ENCODE measurements around the gene PNLIPRP2.

Gene PNLIPRP2

DNA sequence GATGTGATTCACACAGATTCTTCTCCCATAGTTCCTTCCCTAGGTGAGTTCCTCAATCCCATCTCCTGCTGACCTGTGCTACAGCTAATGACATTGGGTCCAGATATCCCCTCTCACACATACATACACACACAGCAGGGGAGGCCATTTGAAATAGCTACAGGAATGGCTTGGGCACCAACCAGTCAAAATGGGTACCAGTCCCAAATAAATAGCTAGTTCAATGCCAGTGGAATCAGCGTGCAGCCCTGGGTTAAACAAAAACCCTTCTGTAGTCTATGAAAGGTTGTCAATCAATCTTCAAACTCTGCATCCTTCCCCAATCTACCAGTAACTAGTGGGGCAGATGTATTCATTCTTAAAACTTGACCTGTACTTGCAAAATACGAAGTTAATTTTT, 9.3 kb downstream of the PNLIPRP2 start:
- DNase-seq, result no peak
- TF ChIP-seq EZH2 (IDR thresholded peaks at IDR 0.05; ENCODE audit: borderline replicate concordance, low read depth, low read length, severe bottlenecking), result no peak
- no peaks in the 10 kb centered on the region for H3K36me3 ChIP-seq (ENCODE audit: insufficient read depth, low read length)
- H3K9me3 ChIP-seq (ENCODE audit: insufficient read depth, low read length, severe bottlenecking), result no peaks in the 10 kb centered on the region
- no peak overlapping the region for H2AFZ ChIP-seq (ENCODE audit: low read depth, low read length)
- H3K9ac ChIP-seq (ENCODE audit: low read depth, low read length), result no peak overlapping the region
- ATAC-seq (ENCODE audit: insufficient read depth, low read depth), result no peak
- no peaks in the 10 kb centered on the region for H3K4me1 ChIP-seq (ENCODE audit: insufficient read depth, low read length)
- no peaks in the 10 kb centered on the region for H3K79me2 ChIP-seq (ENCODE audit: insufficient read depth, low read length)
- H4K20me1 ChIP-seq (ENCODE audit: insufficient read depth, low read length), result no peaks in the 10 kb centered on the region
- no peak overlapping the region for H3K4me2 ChIP-seq (ENCODE audit: insufficient read depth, low read length)
- no peak overlapping the region for H3K27ac ChIP-seq (ENCODE audit: low read length)
- no peaks in the 10 kb centered on the region for H3K27me3 ChIP-seq (ENCODE audit: insufficient read depth, low read length, poor library complexity)
- no peak overlapping the region for H3K4me3 ChIP-seq (ENCODE audit: low read depth in 1 of 2, low read length in 2 of 2)

DNA sequence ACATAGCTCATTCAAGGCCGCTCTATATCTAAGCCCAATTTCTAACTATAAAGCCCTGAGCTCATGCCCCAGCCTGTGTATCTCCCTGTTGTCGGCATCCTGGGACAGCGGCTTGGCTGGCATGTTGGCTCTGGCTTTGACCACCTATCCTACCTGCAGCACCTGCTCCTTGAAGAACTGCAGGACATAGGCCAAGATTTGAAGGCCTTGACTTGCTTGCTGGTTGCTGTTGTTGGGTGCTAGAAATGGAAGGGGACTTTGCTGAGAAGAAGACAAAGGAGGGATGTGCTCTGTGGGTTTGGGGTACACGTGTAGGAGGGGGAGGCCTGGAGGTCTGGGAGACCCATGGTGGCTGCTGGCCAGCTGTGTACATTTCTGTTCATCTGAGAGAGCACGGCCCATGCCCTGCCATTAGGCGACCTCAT, 11.1 kb downstream of the PNLIPRP2 start:
- H3K79me2 ChIP-seq (ENCODE audit: insufficient read depth, low read length), result no peaks in the 10 kb centered on the region
- no peak overlapping the region for H3K4me2 ChIP-seq (ENCODE audit: insufficient read depth, low read length)
- H3K36me3 ChIP-seq (ENCODE audit: insufficient read depth, low read length), result no peaks in the 10 kb centered on the region
- DNase-seq, result no peak
- H4K20me1 ChIP-seq (ENCODE audit: insufficient read depth, low read length), result no peaks in the 10 kb centered on the region
- no peaks in the 10 kb centered on the region for H3K27me3 ChIP-seq (ENCODE audit: insufficient read depth, low read length, poor library complexity)
- no peak overlapping the region for H2AFZ ChIP-seq (ENCODE audit: low read depth, low read length)
- H3K4me1 ChIP-seq (ENCODE audit: insufficient read depth, low read length), result no peaks in the 10 kb centered on the region
- no peak overlapping the region for H3K9ac ChIP-seq (ENCODE audit: low read depth, low read length)
- H3K27ac ChIP-seq (ENCODE audit: low read length), result no peak overlapping the region
- TF ChIP-seq, protein P1, sequence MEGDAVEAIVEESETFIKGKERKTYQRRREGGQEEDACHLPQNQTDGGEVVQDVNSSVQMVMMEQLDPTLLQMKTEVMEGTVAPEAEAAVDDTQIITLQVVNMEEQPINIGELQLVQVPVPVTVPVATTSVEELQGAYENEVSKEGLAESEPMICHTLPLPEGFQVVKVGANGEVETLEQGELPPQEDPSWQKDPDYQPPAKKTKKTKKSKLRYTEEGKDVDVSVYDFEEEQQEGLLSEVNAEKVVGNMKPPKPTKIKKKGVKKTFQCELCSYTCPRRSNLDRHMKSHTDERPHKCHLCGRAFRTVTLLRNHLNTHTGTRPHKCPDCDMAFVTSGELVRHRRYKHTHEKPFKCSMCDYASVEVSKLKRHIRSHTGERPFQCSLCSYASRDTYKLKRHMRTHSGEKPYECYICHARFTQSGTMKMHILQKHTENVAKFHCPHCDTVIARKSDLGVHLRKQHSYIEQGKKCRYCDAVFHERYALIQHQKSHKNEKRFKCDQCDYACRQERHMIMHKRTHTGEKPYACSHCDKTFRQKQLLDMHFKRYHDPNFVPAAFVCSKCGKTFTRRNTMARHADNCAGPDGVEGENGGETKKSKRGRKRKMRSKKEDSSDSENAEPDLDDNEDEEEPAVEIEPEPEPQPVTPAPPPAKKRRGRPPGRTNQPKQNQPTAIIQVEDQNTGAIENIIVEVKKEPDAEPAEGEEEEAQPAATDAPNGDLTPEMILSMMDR (IDR thresholded peaks at IDR 0.05; ENCODE audit: borderline replicate concordance, extremely low read depth, low read length, poor library complexity, severe bottlenecking), result no peak
- TF ChIP-seq EZH2 (IDR thresholded peaks at IDR 0.05; ENCODE audit: borderline replicate concordance, low read depth, low read length, severe bottlenecking), result no peak
- H3K4me3 ChIP-seq (ENCODE audit: low read depth in 1 of 2, low read length in 2 of 2), result no peak overlapping the region
- ATAC-seq (ENCODE audit: insufficient read depth, low read depth), result no peak
- no peaks in the 10 kb centered on the region for H3K9me3 ChIP-seq (ENCODE audit: insufficient read depth, low read length, severe bottlenecking)

GRCh38 chr10:116632596-116633215, 12.0 kb downstream of the PNLIPRP2 start:
- TF ChIP-seq, protein P1 (IDR thresholded peaks at IDR 0.05; ENCODE audit: borderline replicate concordance, extremely low read depth, low read length, poor library complexity, severe bottlenecking), result no peak
- no peak for TF ChIP-seq EZH2 (IDR thresholded peaks at IDR 0.05; ENCODE audit: borderline replicate concordance, low read depth, low read length, severe bottlenecking)
- H3K27me3 ChIP-seq (ENCODE audit: insufficient read depth, low read length, poor library complexity), result no peaks in the 10 kb centered on the region
- no peaks in the 10 kb centered on the region for H3K36me3 ChIP-seq (ENCODE audit: insufficient read depth, low read length)
- H4K20me1 ChIP-seq (ENCODE audit: insufficient read depth, low read length), result no peaks in the 10 kb centered on the region
- H3K27ac ChIP-seq (ENCODE audit: low read length), result no peak overlapping the region
- no peak overlapping the region for H3K4me3 ChIP-seq (ENCODE audit: low read depth in 1 of 2, low read length in 2 of 2)
- H3K4me1 ChIP-seq (ENCODE audit: insufficient read depth, low read length), result no peaks in the 10 kb centered on the region
- no peak overlapping the region for H3K4me2 ChIP-seq (ENCODE audit: insufficient read depth, low read length)
- no peak overlapping the region for H2AFZ ChIP-seq (ENCODE audit: low read depth, low read length)
- DNase-seq (no peak), ATAC-seq (ENCODE audit: insufficient read depth, low read depth) (no peak)
- H3K9ac ChIP-seq (ENCODE audit: low read depth, low read length), result no peak overlapping the region
- H3K79me2 ChIP-seq (ENCODE audit: insufficient read depth, low read length), result no peaks in the 10 kb centered on the region
- no peaks in the 10 kb centered on the region for H3K9me3 ChIP-seq (ENCODE audit: insufficient read depth, low read length, severe bottlenecking)

DNA sequence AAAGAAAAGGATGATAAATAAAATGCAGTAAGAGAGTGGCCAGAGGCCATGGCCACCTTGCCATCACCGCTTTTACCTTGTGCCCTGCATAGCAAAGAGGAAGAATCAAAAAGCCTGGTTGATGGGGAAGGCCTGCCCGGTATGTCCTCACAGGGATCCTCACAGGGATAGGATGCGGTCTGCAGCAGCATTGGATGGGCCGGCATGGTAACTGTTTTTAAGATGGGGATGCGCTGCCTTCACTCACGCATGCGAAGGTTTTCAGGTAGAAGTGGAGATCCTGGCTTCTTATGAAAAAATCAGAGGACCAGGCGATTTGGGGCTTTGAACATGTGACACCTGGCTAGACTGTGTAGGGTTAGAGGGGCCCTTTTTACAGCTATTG, 12.5 kb downstream of the PNLIPRP2 start:
- Histone ChIP-seq H3K4me2 (ENCODE audit: insufficient read depth, low read length) (no peak overlapping the region), H3K4me1 (ENCODE audit: insufficient read depth, low read length) (no peaks in the 10 kb centered on the region), H3K9me3 (ENCODE audit: insufficient read depth, low read length, severe bottlenecking) (no peaks in the 10 kb centered on the region), H3K27ac (ENCODE audit: low read length) (no peak overlapping the region), H2AFZ (ENCODE audit: low read depth, low read length) (no peak overlapping the region), H4K20me1 (ENCODE audit: insufficient read depth, low read length) (no peaks in the 10 kb centered on the region), H3K27me3 (ENCODE audit: insufficient read depth, low read length, poor library complexity) (no peaks in the 10 kb centered on the region), H3K36me3 (ENCODE audit: insufficient read depth, low read length) (no peaks in the 10 kb centered on the region), H3K9ac (ENCODE audit: low read depth, low read length) (no peak overlapping the region), H3K4me3 (ENCODE audit: low read depth in 1 of 2, low read length in 2 of 2) (no peak overlapping the region), H3K79me2 (ENCODE audit: insufficient read depth, low read length) (no peaks in the 10 kb centered on the region)
- no peak for TF ChIP-seq EZH2 (IDR thresholded peaks at IDR 0.05; ENCODE audit: borderline replicate concordance, low read depth, low read length, severe bottlenecking)
- TF ChIP-seq, protein P1 (IDR thresholded peaks at IDR 0.05; ENCODE audit: borderline replicate concordance, extremely low read depth, low read length, poor library complexity, severe bottlenecking), result no peak
- ATAC-seq (ENCODE audit: insufficient read depth, low read depth), result no peak
- DNase-seq, result no peak
